ENCODE measurements around the gene CARD11. TPM values are rescaled to one million over a fixed set of nuclear protein-coding genes. Genes with fewer than 3 reads are reported as not detected.

The CARD11 gene
- total RNA-seq, 1 experiment from 2014 or later: 5.2 TPM

DNA sequence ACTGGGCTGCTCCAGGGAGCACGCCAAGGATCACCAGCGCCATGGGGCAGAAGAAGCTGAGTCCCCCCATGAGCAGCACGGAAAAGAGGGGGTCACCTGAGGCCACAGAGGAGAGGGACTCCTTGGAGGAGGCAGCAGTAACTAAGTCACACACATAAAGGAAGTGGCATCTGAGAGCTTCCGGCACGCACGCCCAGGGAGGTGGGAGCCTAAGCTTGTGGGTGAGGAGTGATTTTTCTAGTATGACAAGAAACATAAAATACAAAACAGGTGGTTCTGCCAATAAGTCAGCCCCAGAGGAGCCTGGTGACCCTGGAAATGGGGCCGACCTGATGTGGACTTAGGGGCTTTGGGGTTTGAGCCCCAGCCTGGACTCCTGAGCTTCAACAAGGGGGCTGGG lies 60.8 kb downstream of the CARD11 start:
- no peak for DNase-seq (ENCODE audit: low read depth)

- no peak for DNase-seq (ENCODE audit: low read depth)
These were observed 61.3 kb downstream of the CARD11 start for GRCh38 chr7:2982401-2982800.

DNA sequence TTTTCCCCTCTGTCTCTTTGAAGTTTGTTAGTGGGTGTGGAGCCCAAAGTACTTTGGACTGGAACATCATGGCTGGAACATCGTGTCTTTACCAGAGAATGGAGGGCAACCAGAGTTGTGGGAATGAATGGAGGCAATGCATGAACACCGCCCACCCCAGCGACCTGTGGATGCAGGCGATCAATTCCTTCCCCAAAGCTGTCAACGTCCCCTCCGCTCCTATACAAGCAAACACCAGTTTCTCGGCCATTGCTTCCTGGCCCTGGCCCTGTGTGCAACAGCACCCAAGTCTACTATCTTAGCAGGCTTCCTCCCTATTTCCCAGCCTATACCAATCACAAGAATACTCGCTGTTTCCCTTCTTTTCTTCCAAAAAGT lies 62.6 kb downstream of the CARD11 start:
- no peak for DNase-seq (ENCODE audit: low read depth)

DNA sequence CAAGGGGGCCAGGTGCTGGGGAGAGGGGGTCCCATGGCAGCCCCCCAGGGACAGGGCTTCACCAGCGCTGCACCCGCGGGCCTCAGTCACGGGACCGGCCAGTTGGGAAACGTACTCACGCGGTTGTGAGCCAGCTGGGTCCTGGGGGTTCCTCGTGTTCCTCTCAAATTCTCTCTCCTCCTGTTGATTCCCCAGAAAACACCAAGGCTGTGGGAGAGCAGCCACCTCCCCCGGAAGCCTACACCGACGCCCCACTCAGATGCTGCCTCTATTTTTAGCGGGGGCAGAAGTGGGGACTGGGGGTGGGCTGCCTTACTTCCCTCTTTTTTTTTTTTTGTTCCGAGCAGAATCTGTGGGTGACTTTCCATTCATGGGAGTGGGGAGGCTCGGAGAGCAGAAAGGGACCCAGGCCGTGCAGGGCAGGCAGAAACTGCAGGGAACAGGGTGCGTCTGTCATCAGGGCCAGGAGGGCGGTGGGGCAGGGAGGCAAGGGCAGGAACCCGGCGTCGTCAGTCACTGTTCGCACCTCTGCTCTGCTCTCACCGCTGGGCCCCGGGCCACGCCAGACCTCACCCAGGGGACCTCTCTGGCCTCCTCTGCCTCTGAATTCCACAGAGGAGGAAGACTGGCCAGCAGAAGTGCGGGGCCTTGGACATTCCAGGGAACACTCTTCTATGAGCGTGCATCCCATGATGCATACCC lies 63.1 kb downstream of the CARD11 start:
- no peak for DNase-seq (ENCODE audit: low read depth)

GRCh38 chr7:2979951-2980350 lies 63.7 kb downstream of the CARD11 start:
- no peak for DNase-seq (ENCODE audit: low read depth)

- DNase-seq (ENCODE audit: low read depth): no peak
These were observed 64.5 kb downstream of the CARD11 start for GRCh38 chr7:2979201-2979631.

DNA sequence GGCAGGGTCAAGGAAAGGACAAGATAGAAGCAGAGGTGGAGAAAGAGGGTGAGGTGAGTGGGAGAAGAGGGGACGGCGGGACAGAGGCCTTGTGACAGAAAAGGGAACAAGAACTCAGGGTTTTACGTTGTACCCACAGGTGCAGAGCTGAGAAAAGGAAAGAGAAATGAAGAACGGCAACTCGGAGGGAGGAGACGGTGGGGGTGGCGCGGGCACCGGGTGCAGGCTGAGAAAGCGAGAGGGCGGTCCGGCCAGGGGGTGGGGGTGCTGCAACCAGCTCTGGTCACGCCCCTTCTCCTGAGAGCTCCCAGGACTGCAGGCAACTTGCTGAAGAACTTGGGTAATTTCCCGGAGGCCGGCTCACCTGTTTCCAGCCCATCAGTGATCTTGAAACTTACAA lies 65.3 kb downstream of the CARD11 start:
- no peak for DNase-seq (ENCODE audit: low read depth)

- no peak for DNase-seq (ENCODE audit: low read depth)
These were observed 67.8 kb downstream of the CARD11 start for GRCh38 chr7:2975821-2976371.

GRCh38 chr7:2974093-2974819 lies 69.4 kb downstream of the CARD11 start:
- DNase-seq (ENCODE audit: low read depth): no peak

DNA sequence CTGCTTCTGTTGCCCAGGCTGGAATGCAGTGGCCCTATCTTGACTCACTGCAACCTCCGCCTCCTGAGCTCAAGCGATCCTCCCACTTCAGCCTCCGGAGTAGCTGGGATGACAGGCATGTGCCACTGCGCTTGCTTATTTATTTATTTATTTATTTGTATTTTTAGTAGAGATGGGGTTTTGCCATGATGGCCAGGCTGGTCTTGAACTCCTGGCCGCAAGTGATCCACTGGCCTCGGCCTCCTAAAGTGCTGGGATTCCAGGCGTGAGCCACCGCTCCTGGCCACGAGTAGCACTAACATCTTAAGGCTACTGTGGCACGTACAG lies 70.9 kb downstream of the CARD11 start:
- DNase-seq (ENCODE audit: low read depth): no peak

GRCh38 chr7:2971914-2972834 lies 71.5 kb downstream of the CARD11 start:
- DNase-seq (ENCODE audit: low read depth): no peak

DNA sequence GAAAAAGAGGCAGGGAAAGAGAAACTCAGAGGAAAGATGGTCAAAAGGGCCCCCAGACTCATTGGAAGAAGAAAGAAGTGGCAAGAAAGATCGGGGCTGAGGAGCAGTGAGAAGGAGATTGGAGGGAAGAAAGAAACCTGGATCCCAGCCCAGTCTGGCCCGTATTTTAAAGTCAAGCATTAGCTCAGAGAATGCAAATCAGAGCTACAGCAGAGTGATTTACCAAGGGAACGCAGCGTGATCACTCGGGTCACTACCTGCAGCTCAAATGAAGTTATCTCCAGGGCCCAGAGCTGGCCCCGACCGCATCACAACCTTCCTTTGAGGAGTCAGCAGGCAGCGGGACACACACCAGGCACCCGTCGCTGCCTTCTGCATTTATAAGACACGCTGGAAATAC lies 72.8 kb downstream of the CARD11 start:
- no peak for DNase-seq (ENCODE audit: low read depth)

DNA sequence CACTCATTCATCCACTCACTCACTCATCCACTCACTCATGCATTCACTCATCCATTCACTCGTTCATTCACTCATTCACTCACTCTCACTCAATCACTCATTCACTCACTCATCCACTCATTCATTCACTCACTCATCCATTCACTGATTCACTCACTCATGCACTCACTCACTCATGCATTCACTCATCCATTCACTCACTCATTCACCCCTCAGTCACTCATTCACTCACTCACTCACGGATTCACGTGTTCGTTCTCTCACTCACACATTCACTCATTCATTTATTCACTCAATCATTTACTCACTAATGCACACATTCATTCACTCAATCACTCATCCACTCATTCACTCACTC lies 73.4 kb downstream of the CARD11 start:
- no peak for DNase-seq (ENCODE audit: low read depth)

- no peak for DNase-seq (ENCODE audit: low read depth)
These were observed 74.0 kb downstream of the CARD11 start for GRCh38 chr7:2969398-2970306.

GRCh38 chr7:2968616-2969397 lies 74.9 kb downstream of the CARD11 start:
- DNase-seq (ENCODE audit: low read depth): no peak

DNA sequence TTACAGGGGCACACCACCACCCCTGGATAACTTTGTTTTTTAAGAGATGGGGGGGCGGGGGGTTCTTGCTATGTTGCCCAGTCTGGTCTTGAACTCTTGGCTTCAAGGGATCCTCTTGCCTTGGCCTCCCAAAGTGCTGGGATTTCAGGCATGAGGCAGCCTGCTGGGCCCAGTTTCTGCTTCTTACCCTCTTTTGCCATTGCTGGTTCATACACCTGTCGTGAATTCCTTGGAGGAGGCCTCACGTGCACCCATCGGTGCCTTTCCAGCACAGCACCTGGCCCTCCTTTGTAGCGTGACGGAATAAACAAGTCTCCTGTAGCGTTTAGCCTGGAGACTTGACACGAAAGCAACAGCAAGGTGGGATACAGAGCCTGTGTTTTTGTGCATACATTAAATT lies 75.5 kb downstream of the CARD11 start:
- no peak for DNase-seq (ENCODE audit: low read depth)

DNA sequence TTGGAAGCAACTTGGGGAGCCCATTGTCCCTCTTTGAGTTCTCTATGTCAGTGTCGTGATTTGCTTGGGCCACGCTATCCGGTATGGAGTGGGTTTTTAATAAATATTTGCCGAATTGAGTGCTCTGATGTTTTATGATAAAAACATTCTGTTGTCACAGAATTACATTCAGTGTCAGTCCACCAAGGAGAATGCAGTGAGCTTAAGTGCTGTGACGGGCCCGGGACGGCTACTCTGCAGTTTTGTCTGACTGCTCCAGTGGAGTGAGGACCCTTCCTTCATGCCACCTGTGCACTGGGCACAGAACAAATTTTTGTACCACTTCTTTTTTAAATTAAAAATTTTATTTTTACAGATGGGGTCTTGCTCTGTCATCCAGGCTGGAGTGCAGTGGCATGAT lies 76.0 kb downstream of the CARD11 start:
- no peak for DNase-seq (ENCODE audit: low read depth)

- DNase-seq (ENCODE audit: low read depth): no peak
These were observed 76.4 kb downstream of the CARD11 start for GRCh38 chr7:2967253-2967652.

GRCh38 chr7:2966466-2967078 lies 77.1 kb downstream of the CARD11 start:
- no peak for DNase-seq (ENCODE audit: low read depth)

GRCh38 chr7:2965745-2966270 lies 77.9 kb downstream of the CARD11 start:
- no peak for DNase-seq (ENCODE audit: low read depth)
